Neural cell (in vitro differentiated cells): ENCODE data around the gene NSL1. TPM values are rescaled to one million over a fixed set of nuclear protein-coding genes. Genes with fewer than 3 reads are reported as not detected.
"Not testable (repeated sequence)": the region's sequence is repeated elsewhere in the genome, so short reads cannot be mapped to it uniquely, and the experiment has no call there.

Experiments used
- H2AFZ ChIP-seq: fragments of 200-600, 300-800 bp; sonication (generic), shearing (Covaris generic); 2 replicates; pipeline ENCODE4 v1.6.0; 2014; ENCODE audit warnings: low read depth, mild to moderate bottlenecking, antibody characterized with exemption, low read length, moderate library complexity
- H3F3A ChIP-seq: fragments of 200-600 bp; shearing (Covaris generic); 2 replicates; pipeline ENCODE4 v1.6.1; 2016; ENCODE audit warnings: mild to moderate bottlenecking, moderate library complexity, mixed read lengths, antibody characterized with exemption, low read length; ENCODE audit not compliant: insufficient read depth, poor library complexity, severe bottlenecking
- H3K27ac ChIP-seq: fragments of 200-600, 300-800 bp; sonication (generic), shearing (Covaris generic); 2 replicates; pipeline ENCODE4 v1.5.1; 2014; ENCODE audit warnings: mild to moderate bottlenecking, low read length, moderate library complexity
- H3K27me3 ChIP-seq: fragments of 300-800, 200-600 bp; sonication (generic), shearing (Covaris generic); 2 replicates; pipeline ENCODE4 v1.6.0; 2014; ENCODE audit warnings: mild to moderate bottlenecking, low read depth, low read length, moderate library complexity; ENCODE audit not compliant: insufficient read depth
- H3K36me3 ChIP-seq: fragments of 300-800, 200-600 bp; sonication (generic), shearing (Covaris generic); 2 replicates; pipeline ENCODE4 v1.5.1; 2014; ENCODE audit warnings: mild to moderate bottlenecking, antibody characterized with exemption, low read length, moderate library complexity; ENCODE audit not compliant: insufficient read depth
- H3K4me2 ChIP-seq: fragments of 300-800, 200-600 bp; sonication (generic), shearing (Covaris generic); 2 replicates; pipeline ENCODE4 v1.6.0; 2014; ENCODE audit warnings: mild to moderate bottlenecking, low read length
- H3K4me3 ChIP-seq: fragments of 300-800, 200-600 bp; sonication (generic), shearing (Covaris generic); 2 replicates; pipeline ENCODE4 v1.5.1; 2014; ENCODE audit warnings: mild to moderate bottlenecking, low read length, moderate library complexity
- H3K79me2 ChIP-seq: fragments of 200-600 bp; shearing (Covaris generic); replicated peaks from 2 replicates; pipeline ENCODE4 v1.6.0; 2014; ENCODE audit warnings: mild to moderate bottlenecking, low read length, moderate library complexity; ENCODE audit not compliant: insufficient read depth
- H3K9ac ChIP-seq: fragments of 300-800, 200-600 bp; sonication (generic), shearing (Covaris generic); 2 replicates; pipeline ENCODE4 v1.6.1; 2016; ENCODE audit warnings: mild to moderate bottlenecking, low read length, mixed read lengths
- H3K9me2 ChIP-seq: fragments of 200-600 bp; shearing (Covaris generic); 2 replicates; pipeline ENCODE4 v1.6.1; 2016; ENCODE audit warnings: mild to moderate bottlenecking, low read length, mixed read lengths; ENCODE audit not compliant: insufficient read depth
- H3K9me3 ChIP-seq: fragments of 200-600, 300-800 bp; sonication (generic), shearing (Covaris generic); 2 replicates; pipeline ENCODE4 v1.6.1; 2016; ENCODE audit warnings: mild to moderate bottlenecking, mixed run types, low read length, moderate library complexity, mixed read lengths
- H4K20me1 ChIP-seq: fragments of 200-600 bp; shearing (Covaris generic); 2 replicates; pipeline ENCODE4 v1.6.1; 2016; ENCODE audit warnings: mild to moderate bottlenecking, mixed run types; ENCODE audit not compliant: insufficient read depth
- EZH2 ChIP-seq: fragments of 200-600, 300-800 bp; shearing (Covaris generic), sonication (generic); IDR thresholded peaks from 2 replicates; pipeline ENCODE4 v1.6.1; 2014; ENCODE audit warnings: antibody characterized with exemption, low read length, borderline replicate concordance, mild to moderate bottlenecking; ENCODE audit not compliant: insufficient read depth, poor library complexity, severe bottlenecking
- MXI1 ChIP-seq: fragments of 450-650 bp; conservative IDR thresholded peaks from 2 replicates; pipeline ENCODE4 v1.6.1; 2014; ENCODE audit warnings: antibody characterized with exemption, mild to moderate bottlenecking; ENCODE audit not compliant: poor library complexity, severe bottlenecking
- POLR2AphosphoS5 ChIP-seq: IDR thresholded peaks from 2 replicates; pipeline ENCODE4 v1.6.1; 2012
- SMC3 ChIP-seq: fragments of 450-650 bp; conservative IDR thresholded peaks from 2 replicates; pipeline ENCODE4 v1.6.1; 2014; ENCODE audit warnings: antibody characterized with exemption, mild to moderate bottlenecking, moderate library complexity; ENCODE audit not compliant: poor library complexity
- TAF1 ChIP-seq: IDR thresholded peaks from 2 replicates; pipeline ENCODE4 v1.6.1; 2012; ENCODE audit warnings: low read depth
- polyA plus RNA-seq: library from polyadenylated mRNA; depleted of rRNA; stranded (reverse); fragments of >200 nt; gene quantifications from 2 replicates; pipeline ENCODE4 v1.2.3, GENCODE V29; 2014
- TF ChIP-seq, protein P1 (sequence below): IDR thresholded peaks from 2 replicates; pipeline ENCODE4 v1.6.1; 2012; ENCODE audit warnings: borderline replicate concordance

The NSL1 gene
- polyA plus RNA-seq, 1 donor from 2014 or later = 40.4 TPM

DNA sequence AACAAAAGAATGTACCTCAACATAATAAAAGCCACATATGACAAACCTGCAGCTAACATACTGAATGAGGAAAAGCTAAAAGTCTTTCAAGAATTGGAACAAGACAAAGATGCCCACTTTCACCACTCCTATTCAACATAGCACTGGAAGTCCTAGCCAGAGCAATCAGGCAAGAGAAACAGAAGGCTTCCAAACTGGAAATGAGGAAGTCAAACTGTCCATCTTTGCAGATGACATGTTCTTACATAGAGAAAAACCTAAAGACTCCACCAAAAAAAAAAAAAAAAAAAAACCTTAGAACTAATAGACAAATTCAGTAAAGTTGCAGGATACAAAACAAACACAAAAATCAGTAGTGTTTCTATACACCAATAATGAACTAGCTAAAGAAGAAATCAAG is 20.2 kb downstream of the NSL1 start:
- TF ChIP-seq, protein P1, sequence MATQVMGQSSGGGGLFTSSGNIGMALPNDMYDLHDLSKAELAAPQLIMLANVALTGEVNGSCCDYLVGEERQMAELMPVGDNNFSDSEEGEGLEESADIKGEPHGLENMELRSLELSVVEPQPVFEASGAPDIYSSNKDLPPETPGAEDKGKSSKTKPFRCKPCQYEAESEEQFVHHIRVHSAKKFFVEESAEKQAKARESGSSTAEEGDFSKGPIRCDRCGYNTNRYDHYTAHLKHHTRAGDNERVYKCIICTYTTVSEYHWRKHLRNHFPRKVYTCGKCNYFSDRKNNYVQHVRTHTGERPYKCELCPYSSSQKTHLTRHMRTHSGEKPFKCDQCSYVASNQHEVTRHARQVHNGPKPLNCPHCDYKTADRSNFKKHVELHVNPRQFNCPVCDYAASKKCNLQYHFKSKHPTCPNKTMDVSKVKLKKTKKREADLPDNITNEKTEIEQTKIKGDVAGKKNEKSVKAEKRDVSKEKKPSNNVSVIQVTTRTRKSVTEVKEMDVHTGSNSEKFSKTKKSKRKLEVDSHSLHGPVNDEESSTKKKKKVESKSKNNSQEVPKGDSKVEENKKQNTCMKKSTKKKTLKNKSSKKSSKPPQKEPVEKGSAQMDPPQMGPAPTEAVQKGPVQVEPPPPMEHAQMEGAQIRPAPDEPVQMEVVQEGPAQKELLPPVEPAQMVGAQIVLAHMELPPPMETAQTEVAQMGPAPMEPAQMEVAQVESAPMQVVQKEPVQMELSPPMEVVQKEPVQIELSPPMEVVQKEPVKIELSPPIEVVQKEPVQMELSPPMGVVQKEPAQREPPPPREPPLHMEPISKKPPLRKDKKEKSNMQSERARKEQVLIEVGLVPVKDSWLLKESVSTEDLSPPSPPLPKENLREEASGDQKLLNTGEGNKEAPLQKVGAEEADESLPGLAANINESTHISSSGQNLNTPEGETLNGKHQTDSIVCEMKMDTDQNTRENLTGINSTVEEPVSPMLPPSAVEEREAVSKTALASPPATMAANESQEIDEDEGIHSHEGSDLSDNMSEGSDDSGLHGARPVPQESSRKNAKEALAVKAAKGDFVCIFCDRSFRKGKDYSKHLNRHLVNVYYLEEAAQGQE = no peak
- TF ChIP-seq SMC3 (no peak), TAF1 (no peak), POLR2AphosphoS5 (no peak), MXI1 (no peak)
- Histone ChIP-seq H3K36me3 (peaks cover 9% of the 10 kb centered on the region), H3K4me3 (no peak overlapping the region), H3F3A (no peaks in the 10 kb centered on the region), H4K20me1 (no peaks in the 10 kb centered on the region), H3K4me2 (no peak overlapping the region), H3K9ac (no peak overlapping the region), H3K9me2 (no peaks in the 10 kb centered on the region), H3K27me3 (no peaks in the 10 kb centered on the region), H2AFZ (no peak overlapping the region), H3K27ac (no peak overlapping the region), H3K79me2 (peaks cover 15% of the 10 kb centered on the region), H3K9me3 (peaks cover 3% of the 10 kb centered on the region)

DNA sequence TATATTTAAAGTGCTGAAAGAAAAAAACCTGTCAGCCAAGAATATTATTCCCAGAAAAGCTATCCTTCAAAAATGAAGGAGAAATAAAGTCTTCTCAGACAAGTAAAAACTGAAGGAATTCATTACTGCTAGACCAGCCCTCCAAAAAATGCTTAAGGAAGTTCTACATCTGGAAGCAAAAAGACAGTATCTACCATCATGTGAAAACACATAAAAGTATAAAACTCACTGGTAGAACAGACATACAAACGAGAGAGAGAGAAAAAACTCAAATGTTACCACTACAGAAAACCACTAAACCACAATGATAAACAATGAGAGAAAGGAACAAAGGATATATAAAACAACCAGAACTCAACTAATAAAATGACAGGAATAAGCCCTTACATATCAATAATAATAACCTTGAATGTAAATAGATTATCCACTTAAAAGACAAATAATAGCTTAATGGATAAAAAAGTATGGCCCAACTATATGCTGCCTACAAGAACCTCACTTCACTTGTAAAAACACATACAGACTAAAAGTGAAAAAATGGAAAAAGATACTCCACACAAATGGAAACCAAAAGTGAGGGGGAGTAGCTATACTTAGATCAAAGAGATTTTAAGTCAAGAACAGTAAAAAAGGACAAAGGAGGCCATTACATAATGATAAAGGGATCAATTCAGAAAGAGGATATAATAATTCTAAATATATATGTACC is 22.0 kb downstream of the NSL1 start:
- no peak overlapping the region for H3K27ac ChIP-seq
- H3K79me2 ChIP-seq = peaks cover 15% of the 10 kb centered on the region
- H3K4me3 ChIP-seq = no peak overlapping the region
- TF ChIP-seq POLR2AphosphoS5 (no peak), MXI1 (no peak), EZH2 (no peak)
- no peaks in the 10 kb centered on the region for H3K27me3 ChIP-seq
- H4K20me1 ChIP-seq = no peaks in the 10 kb centered on the region
- peaks cover 8% of the 10 kb centered on the region for H3K36me3 ChIP-seq
- no peak overlapping the region for H3K9ac ChIP-seq
- no peaks in the 10 kb centered on the region for H3K9me2 ChIP-seq
- no peak overlapping the region for H2AFZ ChIP-seq
- no peaks in the 10 kb centered on the region for H3F3A ChIP-seq
- H3K4me2 ChIP-seq = no peak overlapping the region
- H3K9me3 ChIP-seq = peaks cover 3% of the 10 kb centered on the region

DNA sequence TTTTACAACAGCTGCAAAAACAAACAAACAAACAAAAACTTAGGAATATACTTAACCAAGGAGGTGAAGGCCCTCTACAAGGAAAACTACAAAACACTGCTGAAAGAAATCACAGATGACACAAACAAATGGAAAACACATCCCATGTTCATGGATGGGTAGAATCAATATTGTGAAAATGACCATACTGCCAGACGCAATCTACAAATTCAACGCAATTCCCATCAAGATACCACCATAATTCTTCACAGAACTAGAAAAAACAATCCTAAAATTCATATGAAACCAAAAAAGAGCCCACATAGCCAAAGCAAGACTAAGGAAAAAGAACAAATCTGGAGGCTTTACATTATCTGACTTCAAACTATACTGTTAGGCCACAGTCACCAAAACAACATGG is 24.8 kb downstream of the NSL1 start:
- not testable (repeated sequence) for H3K36me3 ChIP-seq, H2AFZ ChIP-seq, H3K9ac ChIP-seq, H3F3A ChIP-seq, H3K9me3 ChIP-seq, H3K4me3 ChIP-seq, H4K20me1 ChIP-seq, H3K9me2 ChIP-seq, H3K4me2 ChIP-seq, H3K27ac ChIP-seq, H3K27me3 ChIP-seq
- H3K79me2 ChIP-seq = peaks cover 15% of the 10 kb centered on the region

DNA sequence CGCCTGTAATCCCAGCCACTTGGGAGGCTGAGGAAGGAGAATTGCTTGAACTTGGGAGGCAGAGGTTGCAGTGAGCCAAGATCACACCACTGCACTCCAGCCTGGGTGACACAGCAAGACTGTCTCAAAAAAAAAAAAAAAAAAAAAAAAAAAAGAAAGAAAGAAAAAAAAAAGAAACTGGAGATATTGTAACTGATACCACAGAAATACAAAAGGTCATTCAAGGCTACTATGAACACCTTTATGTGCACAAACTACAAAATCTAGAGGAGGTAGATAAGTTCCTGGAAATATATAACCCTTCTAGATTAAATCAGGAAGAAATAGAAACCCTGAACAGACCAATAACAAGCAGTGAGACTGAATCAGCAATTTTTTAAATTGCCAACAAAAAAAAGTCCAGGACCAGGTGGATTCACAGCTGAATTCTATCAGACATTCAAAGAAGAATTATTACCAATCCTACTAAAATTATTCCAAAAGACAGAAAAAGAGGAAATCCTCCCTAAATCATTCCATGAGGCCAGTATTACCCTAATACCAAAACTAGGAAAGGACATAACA is 26.8 kb downstream of the NSL1 start:
- not testable (repeated sequence) for H3K27ac ChIP-seq, H3F3A ChIP-seq, H3K27me3 ChIP-seq, H3K4me3 ChIP-seq, H3K9me2 ChIP-seq, H3K9ac ChIP-seq, H4K20me1 ChIP-seq, H3K4me2 ChIP-seq, H3K36me3 ChIP-seq, H3K9me3 ChIP-seq, H2AFZ ChIP-seq
- H3K79me2 ChIP-seq = peaks cover 12% of the 10 kb centered on the region
